ENCODE results near the gene FLNB.
"Not testable (repeated sequence)": the region's sequence is repeated elsewhere in the genome, so short reads cannot be mapped to it uniquely, and the experiment has no call there.

Gene FLNB

GRCh38 chr3:57981483-57982087 is 26.6 kb upstream of the FLNB start:
- no peak for DNase-seq

DNA sequence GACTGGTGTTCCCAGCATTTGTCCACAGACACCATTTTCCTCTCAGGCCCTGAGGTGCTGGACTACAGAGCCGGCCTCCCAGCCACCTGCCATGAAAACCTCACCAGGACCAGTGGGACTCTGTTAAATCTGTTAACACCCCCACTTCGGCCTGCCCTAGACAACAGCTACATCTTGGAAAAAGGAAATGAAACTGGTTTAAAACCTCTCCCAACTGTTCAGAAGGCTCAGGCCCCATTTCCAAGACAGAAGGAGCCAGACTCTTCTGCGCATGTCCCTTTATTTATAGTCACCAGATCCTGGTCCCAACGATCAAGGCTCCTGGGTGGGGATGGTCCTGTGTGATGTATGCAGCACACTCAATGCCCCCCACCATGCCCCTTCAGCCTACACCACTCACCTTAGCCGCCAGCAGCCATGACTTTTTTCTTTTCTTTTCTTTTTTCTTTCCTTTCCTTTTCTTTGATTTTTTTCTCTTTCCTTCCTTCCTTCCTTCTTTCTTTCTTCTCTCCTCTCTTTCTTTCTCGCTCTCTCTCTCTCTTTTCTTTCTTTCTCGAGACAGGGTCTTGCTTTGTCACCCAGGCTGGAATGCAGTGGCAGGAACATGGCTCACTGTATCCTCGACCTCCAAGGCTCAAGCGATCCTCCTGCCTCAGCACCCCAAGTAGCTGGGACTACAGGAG is 25.5 kb upstream of the FLNB start:
- DNase-seq: no peak

- DNase-seq: no peak
Observed at GRCh38 chr3:57983734-57984518, 24.3 kb upstream of the FLNB start.

- DNase-seq: no peak
Observed at GRCh38 chr3:57985176-57985983, 22.8 kb upstream of the FLNB start.

- no peak for DNase-seq
Observed at GRCh38 chr3:57985984-57986246, 22.3 kb upstream of the FLNB start.

GRCh38 chr3:57986261-57986660 is 22.0 kb upstream of the FLNB start:
- DNase-seq: no peak

GRCh38 chr3:57989198-57989597 is 19.0 kb upstream of the FLNB start:
- not testable (repeated sequence) for DNase-seq

- no peak for DNase-seq
Observed at GRCh38 chr3:57989646-57990045, 18.6 kb upstream of the FLNB start.

DNA sequence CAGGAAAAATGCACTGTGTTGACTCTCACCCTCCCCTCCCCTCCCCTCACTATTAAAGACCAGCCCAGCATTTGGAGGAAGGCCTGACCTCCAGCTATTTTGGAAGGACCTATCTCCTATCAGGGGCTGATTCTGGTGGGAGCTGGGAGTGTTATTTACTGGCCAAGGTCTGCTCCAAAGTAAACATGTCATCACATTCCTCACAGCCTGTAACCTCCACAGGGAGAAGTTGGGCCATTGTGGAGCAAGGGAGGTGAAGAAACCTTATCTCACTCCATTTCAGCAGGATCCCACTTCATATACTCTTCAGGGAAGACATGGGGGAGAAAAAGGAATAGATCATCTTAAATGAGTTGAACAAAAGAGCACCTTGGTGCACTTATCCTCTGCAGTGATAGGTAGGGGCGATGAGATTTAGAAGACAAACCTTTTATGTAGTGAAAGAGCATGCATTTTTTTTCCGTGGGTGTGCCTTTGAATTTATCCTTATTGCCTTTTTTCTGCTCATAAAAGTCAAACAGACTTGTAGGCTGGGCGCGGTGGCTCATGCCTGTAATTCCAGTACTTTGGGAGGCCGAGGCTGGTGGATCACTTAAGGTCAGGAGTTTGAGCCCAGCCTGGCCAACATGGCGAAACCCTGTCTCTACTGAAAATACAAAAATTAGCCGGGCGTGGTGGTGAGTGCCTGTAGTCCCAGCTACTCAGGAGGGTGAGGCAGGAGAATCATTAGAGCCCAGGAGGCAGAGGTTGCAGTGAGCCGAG is 15.6 kb upstream of the FLNB start:
- DNase-seq: no peak

- no peak for DNase-seq
Observed at GRCh38 chr3:57998366-57999283, 9.6 kb upstream of the FLNB start.

GRCh38 chr3:57999417-58000115 is 8.7 kb upstream of the FLNB start:
- no peak for DNase-seq

DNA sequence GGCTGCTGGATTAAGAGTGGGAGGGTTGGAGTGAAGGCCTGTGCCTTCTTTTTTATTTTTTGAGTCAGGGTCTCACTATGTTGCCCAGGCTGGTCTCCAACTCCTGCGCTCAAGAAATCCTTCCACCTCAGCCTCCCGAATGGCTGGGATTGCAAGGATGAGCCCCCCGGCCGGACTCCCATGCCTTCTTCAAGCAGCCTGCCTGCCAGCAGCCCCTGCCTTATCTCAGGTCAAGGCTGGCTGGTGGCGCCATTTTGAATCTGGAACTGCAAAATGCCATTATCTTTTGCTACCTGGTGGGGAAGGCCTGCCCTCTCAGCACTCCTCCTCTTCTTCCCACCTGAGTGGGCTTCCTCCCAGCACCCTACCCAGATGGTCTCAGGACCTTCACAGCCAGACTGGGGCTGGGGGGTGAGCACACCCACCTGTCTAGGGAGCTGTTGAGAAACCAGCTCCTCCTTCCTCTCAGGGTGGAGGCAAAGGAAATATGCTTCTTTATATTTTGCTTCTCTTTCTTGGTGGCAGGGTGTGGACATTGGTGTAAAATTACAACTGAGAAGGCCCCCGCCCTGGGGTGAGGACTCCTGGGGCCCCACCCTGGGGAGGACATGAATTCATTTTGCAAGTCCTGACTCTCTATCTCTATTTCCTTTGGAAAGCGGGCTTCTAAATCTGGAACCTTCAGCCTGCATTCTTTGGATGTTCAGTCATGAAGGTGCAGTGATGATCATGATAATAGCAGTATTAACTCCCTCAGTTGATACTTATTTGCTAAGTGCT is 7.7 kb upstream of the FLNB start:
- no peak for DNase-seq

DNA sequence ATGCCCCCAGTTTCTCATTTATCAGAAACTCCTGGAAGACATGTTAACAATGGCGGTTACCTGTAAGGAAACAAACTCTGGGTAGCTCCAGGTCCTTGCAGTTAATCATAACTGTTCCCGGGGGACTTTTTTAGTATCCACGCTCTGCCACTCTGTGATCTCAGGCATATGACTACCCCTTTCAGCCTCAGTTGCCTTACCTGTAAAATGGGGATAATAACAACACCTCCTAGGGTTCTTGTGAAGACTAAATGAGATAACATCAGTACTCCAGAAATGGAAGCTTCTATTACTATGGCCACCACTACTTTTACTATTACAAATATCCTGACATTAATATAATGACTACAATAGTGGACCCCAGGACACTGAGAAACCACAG is 7.1 kb upstream of the FLNB start:
- DNase-seq: no peak

DNA sequence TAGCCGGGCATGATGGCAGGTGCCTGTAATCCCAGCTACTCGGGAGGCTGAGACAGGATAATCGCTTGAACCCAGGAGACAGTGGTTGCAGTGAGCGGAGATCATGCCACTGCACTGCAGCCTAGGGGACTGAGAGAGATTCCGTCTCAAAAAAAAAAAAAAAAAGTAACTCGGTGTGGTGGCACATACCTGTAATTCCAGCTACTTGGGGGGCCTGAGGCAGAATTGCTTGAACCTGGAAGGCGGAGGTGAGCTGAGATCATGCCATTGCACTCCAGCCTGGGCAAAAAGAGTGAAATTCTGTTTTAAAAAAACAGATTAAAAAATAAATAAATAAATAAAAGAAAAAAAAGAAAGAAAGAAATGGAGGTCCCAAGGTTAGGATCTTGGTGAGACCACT is 6.2 kb upstream of the FLNB start:
- no peak for DNase-seq

- DNase-seq: no peak
Observed at GRCh38 chr3:58003093-58003492, 5.1 kb upstream of the FLNB start.

- no peak for DNase-seq
Observed at GRCh38 chr3:58004973-58005372, 3.2 kb upstream of the FLNB start.

DNA sequence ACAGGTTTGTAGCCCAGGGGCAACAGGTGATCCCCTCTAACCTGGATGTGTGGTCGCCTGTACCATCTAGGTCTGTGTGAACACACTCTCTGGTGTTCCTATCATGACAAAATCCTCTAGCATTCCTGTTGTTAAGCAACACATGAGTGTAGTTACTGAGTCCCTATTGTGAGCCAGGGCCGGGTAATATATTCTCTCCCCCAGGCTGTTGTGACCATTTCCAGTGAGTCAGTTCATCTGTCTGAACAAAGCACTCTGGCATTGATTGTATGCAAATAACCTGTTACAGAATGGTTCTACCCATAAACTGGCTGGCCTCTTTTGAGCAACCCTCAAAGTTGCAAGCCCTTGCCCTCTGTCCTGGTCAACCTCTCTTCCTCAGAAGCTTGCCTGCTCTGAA is 2.6 kb upstream of the FLNB start:
- DNase-seq: no peak

DNA sequence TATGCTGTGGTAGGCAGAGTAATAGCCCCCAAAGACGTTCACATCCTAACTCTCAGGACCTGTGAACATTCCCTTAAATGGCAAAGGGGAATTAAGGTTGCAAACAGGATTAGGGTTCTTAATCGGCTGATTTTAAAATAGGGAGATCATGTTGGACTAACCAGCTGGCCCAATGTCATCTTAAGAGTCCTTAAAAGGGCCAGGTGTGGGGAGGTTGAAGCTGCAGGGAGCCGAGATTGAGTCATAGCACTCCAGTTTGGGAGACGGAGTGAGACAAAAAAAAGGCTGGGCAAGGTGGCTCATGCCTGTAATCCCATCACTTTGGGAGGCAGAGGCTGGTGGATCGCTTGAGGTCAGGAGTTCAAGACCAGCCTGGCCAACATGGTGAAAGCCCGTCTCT is 1.6 kb upstream of the FLNB start:
- no peak for DNase-seq

DNA sequence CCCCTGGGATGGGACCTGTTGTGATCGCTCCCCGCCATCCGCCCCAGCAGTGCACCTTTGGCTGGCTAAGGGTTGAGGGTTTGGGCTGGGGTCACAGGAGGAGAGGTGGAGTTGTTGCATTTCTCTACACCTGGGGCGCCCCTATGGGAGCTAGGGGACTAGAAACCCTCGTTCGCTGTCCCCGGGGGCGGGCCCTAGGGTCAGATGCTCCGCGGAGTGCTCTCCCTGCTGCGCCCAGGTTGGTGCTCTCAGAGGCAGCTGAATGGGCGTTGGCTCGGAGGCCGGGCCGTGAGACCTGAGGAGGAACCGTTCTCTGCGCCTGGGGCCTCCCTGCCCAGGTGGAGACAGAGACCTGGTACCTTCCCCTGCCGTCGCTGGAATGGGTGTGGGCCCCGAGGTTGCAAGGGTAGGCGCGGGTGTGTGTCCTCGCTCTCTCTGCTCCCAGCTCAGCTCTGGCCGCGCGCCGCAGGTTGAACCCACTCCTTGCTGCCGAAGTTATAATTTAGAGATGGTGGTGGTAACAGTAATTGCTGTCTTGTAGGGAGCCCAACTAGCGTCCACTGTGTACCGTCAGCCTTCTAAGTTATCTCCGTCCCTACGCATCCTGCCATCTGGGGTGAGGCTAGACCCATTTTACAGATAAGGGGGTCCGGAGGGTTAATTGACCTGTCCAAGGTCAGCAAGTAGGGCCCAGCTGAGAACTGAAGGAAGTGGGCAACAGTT is 965 bp downstream of the FLNB start:
- peak; percentile 37 for DNase-seq
